HG02938 (cell line): Measurements from ENCODE around the gene RGS16.

Experiments used
- ATAC-seq: cut with Tn5 transposase; IDR thresholded peaks from one replicate; pipeline ENCODE4 v1.9.1; 2021; ENCODE audit warnings: mild to moderate bottlenecking, moderate library complexity; ENCODE audit not compliant: unreplicated experiment

RGS16 gene

DNA sequence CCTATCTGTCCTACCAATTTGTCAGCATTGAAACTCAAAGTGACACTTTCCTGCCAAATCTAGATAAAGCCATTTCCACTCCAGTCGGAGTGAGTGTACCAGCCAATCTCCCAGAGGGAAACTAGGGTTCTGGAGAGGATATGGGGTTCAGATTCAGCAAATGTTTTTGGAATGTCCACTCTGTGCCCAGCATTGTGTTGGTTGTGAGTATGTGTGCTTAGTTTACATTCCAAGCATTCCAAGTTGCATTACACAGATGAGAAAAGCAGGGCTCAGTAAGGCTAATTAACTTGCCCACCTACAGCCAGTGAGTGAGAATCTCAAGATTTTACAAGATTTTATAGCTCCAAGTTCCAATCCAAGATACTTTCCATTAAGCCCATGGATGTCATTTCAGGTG, 26.4 kb upstream of the RGS16 start:
- ATAC-seq: no peak

DNA sequence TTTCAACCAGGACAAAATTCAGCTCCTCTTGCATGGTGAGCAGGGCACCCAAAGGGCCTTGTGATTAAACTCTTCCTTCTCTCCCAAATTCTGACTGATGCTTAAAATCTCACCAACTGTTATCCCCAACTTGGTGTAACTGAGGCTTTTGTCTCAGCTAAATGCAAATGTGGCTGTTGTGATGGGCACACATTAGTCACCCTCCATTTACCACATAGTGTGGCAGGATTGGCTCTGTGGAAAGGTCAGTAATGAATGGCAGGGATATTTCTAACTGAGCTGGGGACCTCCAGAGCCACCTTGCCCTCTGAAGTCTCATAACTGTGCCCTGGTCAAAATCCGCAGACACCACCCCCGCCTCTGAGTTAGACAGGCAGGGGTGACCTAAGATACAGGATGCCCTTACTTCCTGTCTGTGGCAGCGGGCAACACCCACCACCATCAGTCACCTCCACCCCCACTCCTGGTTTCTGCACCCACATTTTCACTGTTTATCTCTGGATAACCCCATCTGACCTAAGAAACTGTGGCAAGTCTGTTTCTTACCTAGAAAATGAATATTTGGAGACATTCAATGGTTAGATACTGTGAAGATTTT, 25.4 kb upstream of the RGS16 start:
- ATAC-seq: peak; percentile 39

DNA sequence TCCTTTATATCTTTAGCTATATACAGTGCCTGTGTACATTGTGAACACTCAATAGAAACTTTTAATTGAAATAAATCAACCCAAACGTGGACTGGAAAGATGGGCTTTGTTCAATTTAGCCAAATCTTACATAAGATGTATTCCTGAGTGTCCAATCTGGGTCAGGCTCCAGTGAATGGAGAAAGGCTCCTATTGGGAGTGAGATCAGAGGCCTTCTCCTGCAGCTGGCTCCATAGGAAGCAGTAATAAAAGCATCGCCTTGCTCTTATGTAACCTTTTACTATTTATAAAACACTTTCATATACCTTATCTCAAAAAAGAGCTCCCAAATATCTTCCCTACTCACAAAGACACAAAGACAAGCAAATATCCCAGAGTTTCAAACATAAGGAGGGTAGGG, 24.9 kb upstream of the RGS16 start:
- no peak for ATAC-seq

DNA sequence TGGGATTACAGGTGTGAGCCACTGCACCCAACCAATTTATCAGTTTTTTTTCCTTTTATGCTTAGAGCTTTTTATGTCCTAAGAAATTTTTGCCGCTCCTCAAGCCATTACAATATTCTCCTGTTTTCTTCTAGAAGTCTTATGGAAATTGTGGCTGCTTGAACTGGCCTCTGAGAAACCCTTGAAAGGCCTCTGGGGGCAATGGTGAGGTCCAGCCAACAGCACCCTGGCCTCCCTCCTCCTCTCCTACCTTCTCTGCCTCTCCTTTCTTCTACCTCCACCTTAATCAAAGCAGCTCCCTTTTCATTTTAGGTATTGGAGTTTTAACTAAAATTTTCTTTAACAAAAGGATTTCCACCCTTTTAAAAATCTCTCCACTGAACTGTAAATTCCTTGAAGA, 24.5 kb upstream of the RGS16 start:
- ATAC-seq: no peak

DNA sequence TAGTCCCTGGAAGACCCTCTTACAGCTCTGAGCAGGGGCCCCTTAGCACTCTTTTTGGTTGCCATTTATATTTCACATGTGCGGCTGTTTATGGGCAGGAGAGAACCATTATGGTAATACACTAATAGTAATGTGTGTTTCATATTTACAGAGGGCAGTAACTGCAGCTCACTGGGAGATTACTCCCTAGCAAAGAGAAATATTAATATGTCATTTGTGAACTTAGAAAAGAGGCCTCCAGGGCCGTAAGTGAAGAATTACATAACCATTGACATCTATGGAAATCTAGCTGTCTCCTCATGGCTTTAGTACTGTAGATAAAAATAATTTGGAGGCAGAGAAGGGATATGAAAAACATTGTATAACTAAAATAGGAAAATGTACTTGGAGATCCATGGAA, 23.4 kb upstream of the RGS16 start:
- ATAC-seq: no peak

DNA sequence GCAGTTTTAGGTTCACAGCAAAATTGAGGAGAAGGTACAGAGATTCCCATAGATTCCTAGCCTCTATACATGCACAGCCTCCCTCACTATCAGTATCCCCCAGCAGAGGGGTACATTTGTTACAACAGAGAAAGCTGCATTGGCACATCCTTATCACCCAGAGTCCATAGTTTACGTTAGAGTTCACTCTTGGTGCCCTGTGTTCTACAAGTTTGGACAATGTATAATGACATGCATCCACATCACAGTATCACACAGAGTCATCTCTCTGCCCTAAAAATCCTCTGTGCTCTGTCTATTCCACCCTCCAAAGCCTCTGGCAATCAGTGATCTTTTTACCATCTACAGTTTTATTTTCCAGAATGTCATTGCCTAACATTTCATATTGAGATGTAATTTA, 22.3 kb upstream of the RGS16 start:
- ATAC-seq: no peak

DNA sequence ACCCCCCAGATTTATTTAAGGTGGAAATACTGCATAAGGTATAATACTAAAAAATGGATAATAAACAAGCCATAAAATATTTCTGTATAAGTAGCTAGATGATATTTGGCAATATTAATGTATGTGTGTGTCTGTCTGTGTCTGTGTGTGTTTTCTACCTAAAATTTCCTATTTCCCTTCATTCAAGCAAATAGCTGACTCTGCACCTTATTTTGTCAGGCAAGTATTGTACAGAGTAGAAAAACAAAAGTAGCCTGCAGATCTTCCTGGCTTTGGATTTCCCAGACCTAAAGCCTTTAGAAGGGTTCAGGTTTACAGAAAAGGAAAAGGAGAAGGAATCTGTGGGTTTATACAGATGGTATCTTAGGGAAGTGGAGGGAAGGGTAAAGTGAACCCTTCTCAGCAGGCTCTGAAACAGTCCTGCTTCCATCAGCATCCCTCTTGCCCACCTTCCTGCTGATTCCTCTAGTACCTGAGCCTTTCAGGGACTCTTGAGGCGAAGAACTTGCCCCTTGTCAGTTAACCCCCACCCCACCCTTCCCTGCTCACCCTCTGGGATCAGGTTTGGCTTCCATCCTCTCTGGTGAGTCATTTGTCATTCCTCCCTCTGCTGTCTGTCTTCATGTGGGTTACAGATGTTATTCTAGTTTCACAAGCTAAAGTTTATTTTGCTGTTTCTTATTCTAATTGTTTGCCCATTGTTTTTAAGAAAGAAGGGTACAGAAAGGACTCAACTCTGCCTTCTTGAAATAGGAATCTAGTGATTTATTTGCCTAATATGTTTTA, 21.7 kb upstream of the RGS16 start:
- ATAC-seq: no peak

DNA sequence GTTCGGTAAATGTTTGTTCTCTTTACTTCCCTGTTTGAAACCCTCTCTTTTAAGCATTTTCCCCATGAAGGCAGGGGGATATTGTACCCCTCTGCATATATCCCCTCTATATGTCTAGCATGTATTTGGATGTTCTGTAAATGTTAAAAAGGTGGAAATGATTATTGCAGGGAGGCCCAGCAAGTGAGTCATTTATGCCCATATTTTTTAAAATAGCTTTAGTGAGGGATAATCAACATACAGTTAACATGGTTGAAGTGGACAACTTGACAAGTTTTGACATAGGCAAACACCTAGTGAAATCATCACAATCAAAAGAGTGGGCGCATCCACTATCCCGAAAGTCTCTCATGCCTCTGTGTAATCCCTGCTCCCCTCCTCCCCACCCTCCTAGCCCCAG, 20.8 kb upstream of the RGS16 start:
- ATAC-seq: no peak

DNA sequence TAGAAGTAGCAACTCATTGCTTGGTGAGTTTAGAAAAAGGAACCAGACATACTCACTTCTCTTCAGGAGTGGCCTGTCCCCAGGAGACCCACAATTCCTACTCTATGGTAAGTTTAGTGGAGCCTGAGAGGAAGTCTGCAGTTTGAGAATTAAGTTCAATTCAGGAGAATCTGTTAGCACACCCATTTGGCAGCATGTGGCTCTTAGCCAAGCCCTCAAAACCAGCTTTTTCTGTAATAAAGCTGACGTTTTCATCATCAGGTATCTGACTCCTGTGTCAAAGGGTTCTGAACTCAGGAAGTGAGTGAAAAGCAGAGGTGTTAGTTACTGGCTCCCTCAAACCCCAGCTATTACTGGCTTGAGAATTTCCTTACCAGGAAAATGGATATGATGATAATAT, 20.4 kb upstream of the RGS16 start:
- no peak for ATAC-seq

DNA sequence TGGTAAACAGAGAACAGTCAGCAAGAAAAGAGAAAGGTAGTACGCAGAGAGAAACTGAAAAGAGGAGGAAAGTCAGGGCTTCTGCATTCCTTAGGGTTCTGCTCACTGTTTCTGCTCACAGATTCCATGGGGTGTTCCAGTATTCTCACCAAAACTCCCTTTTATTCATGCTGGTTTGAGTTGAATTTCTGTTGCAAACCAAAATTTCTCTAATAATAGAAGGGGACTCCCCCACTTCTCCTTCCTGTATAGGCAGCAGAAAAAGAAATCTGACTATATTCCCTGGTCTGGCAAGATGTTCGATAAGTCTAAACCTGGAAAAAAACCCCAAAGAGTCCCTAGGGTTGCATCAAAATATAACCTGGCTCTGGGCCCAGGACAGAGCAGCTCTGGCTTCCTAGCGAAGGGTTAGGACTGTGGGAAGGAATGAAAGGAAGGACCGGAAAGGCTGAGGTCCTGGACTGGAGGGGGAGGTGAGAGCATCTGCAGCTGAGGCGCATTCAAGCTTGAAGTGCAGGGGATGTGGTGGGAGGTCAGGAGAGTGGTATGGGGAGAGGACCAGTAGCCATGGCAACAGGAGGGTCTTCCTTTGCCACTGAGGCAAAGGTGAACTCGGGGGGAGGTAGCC, 18.8 kb upstream of the RGS16 start:
- ATAC-seq: peak; percentile 47

DNA sequence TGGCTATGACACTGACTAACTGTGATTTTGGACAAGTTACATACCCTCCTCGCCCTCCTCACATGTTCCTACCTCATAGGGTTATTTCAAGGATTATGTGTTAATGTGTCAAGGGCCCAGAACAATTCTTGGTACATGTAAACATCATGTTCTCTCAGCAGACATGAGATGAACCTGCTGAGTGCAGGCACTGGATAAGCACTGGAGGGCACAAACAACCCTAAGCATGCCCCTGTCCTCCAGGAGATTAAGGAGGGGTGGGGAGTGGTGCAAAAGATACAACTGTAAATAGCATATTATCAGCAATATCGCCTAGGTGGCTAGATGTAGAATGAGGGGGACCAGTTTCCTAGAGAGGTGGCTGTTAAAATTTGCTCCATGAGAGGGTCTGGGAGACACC, 17.7 kb upstream of the RGS16 start:
- no peak for ATAC-seq

DNA sequence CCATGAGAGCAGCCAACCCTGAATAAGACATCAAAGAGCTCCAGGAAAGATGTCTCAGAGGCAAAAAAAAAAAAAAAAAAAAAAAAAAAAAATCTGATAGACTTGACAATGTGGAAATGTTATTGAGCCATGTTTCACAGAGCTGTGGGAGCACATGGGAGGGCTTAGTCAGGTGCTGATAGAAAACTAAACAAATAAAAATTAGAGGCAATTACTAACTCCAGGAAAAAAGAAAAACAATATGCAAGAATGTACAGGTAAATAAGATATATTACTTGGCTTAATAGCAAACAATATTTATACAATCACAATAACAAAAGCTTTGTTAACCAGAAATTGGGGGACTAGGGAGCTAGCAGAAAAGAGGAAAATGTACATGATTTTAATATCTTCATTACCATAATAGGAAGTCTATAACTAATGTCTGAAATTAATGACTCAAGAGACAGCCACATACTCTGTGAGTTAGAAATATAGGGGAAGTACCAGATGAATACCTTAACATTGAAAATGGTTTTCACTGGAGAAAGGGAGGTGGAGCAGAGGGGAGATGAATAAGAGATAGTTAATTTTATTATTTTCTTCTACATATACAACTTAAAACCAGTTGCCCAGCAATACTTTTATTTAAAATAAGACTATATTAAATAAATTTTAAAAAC, 16.9 kb upstream of the RGS16 start:
- no peak for ATAC-seq

DNA sequence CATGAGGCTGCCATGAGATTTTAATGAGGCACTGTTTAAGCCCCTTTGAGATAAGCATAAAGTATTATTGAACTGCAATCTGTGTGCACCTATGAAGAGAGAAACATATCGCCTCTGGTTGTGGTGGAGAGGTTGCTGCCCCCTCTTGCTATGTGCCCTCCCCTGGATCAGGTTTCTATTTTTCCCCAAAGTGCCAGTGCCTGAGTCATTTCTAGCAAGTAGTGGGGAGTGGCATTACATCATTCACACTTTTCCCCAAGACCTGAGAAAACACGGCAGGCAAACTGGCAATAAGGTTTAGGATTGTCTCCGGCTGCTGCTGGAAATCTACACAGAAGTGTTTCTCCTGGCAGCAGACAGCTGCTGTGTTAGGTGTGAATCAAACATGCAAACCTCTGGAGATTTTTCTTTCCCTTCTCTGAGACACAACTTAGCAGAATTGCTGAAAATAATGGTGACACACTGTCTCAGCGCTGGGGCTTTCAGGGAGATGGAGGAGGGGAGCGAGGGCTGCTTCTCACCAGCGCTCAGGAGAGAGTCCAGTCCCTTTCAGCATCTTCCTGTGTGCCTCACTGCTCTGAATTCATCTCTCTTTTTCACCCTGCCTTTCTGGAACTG, 13.7 kb upstream of the RGS16 start:
- no peak for ATAC-seq

DNA sequence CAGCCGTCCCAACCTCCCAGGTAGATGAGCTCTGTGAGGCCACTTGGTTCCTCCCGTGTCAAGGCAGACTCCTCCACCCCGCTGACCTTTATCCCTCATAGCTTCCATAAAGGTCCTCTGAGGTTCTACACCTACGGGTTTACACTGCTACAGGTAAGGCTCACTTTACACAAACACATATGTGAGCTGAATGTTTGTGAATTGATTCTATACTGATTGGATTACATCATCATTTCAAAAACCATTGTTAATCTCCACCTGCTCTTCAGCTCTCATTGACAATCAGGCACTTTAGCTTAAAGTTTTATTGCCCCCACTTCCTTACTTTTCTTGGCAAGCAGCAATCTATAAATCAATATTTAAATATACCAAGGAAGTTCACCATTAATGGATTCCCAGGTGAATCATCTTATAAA, 12.8 kb upstream of the RGS16 start:
- ATAC-seq: no peak

DNA sequence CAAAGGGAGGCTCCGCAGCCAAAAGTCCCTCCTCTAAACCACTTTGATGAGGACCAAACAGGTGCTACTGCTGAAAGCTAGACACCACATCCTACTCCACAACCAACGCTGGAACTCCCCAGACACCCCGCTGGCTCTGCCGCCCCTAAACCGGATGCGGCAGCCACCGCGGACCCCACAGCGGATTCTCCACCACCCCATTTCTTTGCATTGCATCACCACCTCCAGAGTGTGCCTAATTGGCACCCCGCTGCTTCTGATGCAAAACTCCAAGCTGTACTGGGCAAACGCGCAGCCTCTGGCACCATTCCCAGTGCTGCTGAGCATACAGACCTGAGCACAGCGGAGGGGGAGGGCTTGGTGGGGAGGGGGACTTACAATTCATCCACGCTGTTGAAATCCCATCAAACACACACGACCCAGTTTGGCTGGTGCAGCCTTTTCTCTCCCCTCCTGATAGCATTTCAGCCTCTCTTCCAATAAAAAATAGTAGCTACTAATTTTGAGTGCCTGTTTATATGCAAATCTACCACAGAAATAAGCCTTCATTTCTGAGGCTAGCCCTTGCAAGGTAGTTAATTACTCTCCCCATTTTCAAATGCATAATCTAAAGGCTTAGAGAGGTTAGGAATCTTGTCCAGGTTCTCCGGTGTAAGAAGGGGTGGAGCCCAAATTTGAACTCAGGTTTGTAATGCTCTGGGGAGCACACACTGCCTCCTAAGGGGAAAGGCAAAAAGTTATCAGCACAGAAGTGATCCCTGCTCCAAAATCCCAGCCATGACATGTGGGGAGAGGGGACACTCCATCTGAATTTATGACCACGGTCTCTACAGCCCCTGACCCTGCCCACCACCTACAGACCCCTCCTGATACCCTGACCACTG, 12.2 kb upstream of the RGS16 start:
- ATAC-seq: peak; percentile 76

DNA sequence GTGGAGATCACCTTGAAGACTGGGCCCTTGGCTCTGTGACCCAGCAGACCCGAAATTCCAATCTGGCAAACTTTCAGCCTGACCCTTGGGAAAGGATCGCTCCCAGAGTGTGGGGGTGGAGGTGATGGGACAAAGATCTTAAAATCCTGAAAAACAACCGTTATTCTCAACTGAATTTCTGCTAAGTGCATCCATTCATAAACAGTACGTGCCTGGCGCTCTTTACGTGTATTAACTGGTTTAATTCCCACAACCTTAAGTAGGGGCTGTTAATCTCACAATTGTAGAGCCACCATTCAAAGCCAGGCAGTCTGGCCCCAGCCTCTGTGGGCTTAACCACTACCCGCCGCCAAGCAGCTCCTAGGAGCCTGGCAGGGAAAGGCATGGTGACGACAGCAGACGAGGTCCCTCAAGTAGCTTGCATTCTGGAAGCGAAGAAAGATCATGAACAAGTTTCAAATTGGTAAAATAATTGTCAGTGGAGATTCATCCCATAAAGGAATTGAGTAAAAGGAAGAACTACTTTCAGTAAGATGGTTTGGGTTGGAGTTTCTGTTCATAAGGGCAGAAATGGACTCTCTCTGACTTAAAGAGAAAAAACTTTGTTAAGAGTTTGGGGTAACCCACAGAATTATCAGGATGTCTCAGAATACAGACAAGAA, 11.4 kb upstream of the RGS16 start:
- ATAC-seq: peak; percentile 21

DNA sequence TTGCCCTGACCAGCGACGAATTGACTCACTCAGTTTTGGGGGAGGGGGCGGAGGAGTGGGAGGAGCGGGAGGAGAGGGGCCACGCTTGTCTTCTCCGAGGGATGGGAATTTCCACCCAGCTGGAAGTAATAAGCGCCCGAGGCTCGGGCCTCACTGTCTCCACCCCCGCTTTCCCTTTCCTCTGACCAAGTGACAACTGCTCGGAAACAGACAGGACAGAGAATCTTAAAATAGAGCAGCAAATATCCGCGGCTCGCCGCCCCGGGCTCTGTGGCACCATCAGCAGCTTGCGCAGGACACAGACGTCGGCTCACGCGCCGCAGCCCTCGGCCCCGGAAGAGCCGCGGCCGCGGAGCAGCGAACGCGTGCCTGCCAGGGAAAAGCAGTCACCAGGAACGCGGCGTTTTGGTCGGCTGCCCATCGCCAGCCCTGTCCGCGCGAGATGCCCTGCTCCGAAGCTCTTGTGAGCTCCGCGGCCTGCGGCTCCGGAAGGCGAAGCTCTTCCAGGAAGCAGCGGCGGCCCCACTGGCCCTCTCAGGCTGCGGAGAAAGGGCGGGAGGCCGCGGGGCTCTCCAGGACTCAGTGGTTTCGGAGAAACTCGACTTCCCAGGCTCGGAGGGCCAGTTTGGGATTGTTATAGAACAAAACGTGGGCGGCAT, 10.7 kb upstream of the RGS16 start:
- no peak for ATAC-seq

DNA sequence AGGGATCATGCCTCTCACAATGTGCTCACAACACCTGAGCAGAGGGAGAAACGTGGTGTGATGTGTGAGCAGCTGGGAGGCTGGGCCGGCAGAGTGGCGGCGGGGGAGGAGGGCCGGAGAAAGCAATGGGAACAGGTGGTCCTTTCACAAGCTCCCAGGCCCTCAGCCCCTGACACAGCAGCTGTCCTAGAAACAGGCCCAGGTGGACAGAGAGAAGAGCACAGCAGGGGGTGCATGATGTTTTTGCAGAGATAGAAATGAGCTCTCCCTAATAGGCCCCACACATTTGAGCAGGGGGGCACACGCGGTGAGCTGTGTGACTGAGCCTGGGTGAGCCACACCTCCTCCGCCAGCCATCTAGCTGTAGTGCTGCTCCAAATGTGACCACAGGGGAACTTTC, 7.6 kb upstream of the RGS16 start:
- no peak for ATAC-seq

DNA sequence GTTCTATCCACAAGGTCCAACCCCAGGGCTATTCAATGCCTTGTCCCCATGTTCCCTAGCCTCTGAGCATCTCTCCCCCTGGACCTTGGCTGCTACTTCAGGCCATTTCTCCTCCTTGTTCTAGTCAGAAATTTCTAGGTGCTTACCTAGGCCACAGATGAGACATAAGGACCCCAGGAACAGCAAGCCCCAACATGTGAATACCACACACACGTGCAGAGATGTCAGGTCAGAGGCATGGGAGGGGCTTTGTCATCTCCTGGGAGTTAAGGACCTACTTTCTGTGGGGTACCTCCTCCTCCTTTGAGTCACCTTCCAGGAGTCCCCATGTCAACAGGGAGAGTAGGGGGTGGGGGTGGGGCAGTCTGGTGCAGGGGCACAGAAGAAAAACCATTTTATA, 7.1 kb upstream of the RGS16 start:
- ATAC-seq: no peak
